Measurements from ENCODE around the gene ERC2.

DNA sequence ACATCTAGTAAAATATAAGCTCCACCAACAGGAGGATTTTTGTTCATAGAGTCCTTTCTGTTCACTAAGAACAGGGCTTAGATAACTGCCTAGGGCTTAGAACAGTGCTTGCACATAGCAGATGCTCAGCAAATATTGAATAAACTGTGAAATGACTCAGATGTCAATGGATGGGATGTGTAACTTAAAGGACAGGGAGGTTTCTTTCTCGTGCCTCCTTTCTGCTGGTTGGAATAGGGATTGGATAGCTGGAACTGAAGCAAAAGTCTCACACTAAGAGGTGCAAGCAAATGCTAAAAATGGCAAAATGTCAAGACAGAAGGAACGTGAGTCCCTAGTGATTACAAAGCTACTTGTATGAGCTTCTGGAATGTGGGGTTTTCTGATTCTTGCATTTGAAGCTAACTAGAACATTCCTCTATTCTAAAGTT lies 588.4 kb downstream of the ERC2 start:
- no peak for TF ChIP-seq POLR2A (IDR thresholded peaks at IDR 0.05; ENCODE audit: control extremely low read depth in 1 of 2, low read depth in 2 of 2, low read length in 2 of 2)
- no peak for TF ChIP-seq HDAC2 (IDR thresholded peaks at IDR 0.05; ENCODE audit: borderline replicate concordance in 1 of 2, low read depth in 2 of 2, low read length in 2 of 2)
- TF ChIP-seq EZH2 (IDR thresholded peaks at IDR 0.05; ENCODE audit: low read depth, low read length, severe bottlenecking): no peak

Measured in H1 (cell line).